Right lobe of liver (tissue), 6 donors: ENCODE results near the gene SPTBN4. TPM values are rescaled to one million over a fixed set of nuclear protein-coding genes. Genes with fewer than 3 reads are reported as not detected.

Experiments used
- ATAC-seq, 4 donors: fragments of 200-7000 bp; cut with Tn5 transposase; one replicate each; pipeline ENCODE4 v1.9.1; 2020; ENCODE audit warnings: mild to moderate bottlenecking in 4 of 4, moderate library complexity in 4 of 4
- DNase-seq, 3 donors: peaks; one replicate each; pipeline ENCODE4 v3.0.0-alpha.2; 2020
- H3K27ac ChIP-seq, 3 donors: fragments of 200-600 bp; one replicate each; pipeline ENCODE4 v1.8.0; 2022
- H3K27me3 ChIP-seq, 2 donors: fragments of 200-600 bp; one replicate each; pipeline ENCODE4 v1.8.0; 2022
- H3K36me3 ChIP-seq, 4 donors: fragments of 200-600 bp; sonication (generic) in 1 of 4; one replicate each; pipeline versions ENCODE4 v1.5.1 to v1.8.0; 2017 to 2022; ENCODE audit warnings: control low read depth in 1 of 4
- H3K4me1 ChIP-seq, 4 donors: fragments of 200-600 bp; sonication (generic) in 1 of 4; one replicate each; pipeline versions ENCODE4 v1.5.1 to v1.8.0; 2017 to 2022; ENCODE audit warnings: control low read depth in 1 of 4
- H3K4me3 ChIP-seq, 3 donors: fragments of 200-600 bp; one replicate each; pipeline ENCODE4 v1.8.0; 2022
- H3K9me3 ChIP-seq, 4 donors: fragments of 200-600 bp; sonication (generic) in 1 of 4; one replicate each; pipeline versions ENCODE4 v1.5.1 to v1.8.0; 2017 to 2022; ENCODE audit warnings: control low read depth in 1 of 4
- POLR2A ChIP-seq: fragments of 450-650 bp; IDR thresholded peaks from one replicate; pipeline ENCODE4 v1.6.1; 2017; ENCODE audit warnings: antibody characterized with exemption, mild to moderate bottlenecking
- WGBS: methylation state at CpG from one replicate; pipeline ENCODE4 v1.1.6; 2018; ENCODE audit warnings: low coverage, low lambda C conversion rate; ENCODE audit not compliant: insufficient coverage; ENCODE audit errors: missing lambda C conversion rate; 5-methylcytosine and 5-hydroxymethylcytosine counted together
- intact Hi-C, 2 donors: fragments of 100-400 bp; cut with DNase I; formaldehyde crosslinking; loops; one replicate each; pipeline versions ENCODE4 v1.11.2 to v1.14.1; 2022
- total RNA-seq, 6 experiments: library from RNA; depleted of rRNA in 2 of 6; stranded (reverse); fragments of >200 nt in 2 of 6; fragmentation: NEBNext Ultra II Directional in 3 of 6; extraction: Animal tissue kit (Norgen Biotek cat#: 25700) in 3 of 6; gene quantifications; one replicate each; pipeline versions ENCODE4 v1.1.0 to v1.2.4, GENCODE V29; 2016 to 2023
- TF ChIP-seq, protein P1 (sequence below), 4 donors: fragments of 200-600 bp in 3 of 4; fragments of 450-650 bp in 1 of 4; IDR thresholded peaks; one replicate each; pipeline versions ENCODE4 v1.5.1 to v1.8.0; 2016 to 2022; ENCODE audit warnings: antibody characterized with exemption in 4 of 4, mild to moderate bottlenecking in 2 of 4
- donor health status: DM: no; HTN: yes; CAD: no.
- donor health status: DM: no; HTN: no; CAD: no.
- donor health status: DM: no; HTN: no; CAD: no.
- donor health status: DM: no; HTN: yes; CAD: no.
- donor health status: DM: no; HTN: yes; CAD: no.

SPTBN4 gene
- total RNA-seq, 6 experiments from 2014 or later: 0.44 to 1.6 (median 0.65) TPM

GRCh38 chr19:40524133-40524549 is 57.3 kb downstream of the SPTBN4 start:
- Histone ChIP-seq H3K4me1 (no peaks in the 10 kb centered on the region), H3K4me3 (no peak overlapping the region), H3K27ac (no peak overlapping the region), H3K36me3 (no peaks in the 10 kb centered on the region), H3K27me3 (no peaks in the 10 kb centered on the region), H3K9me3 (no peaks in the 10 kb centered on the region)
- intact Hi-C loops: loop anchor here in 1 of 2 donors (10.0 kb wide), 1 partner anchor 49 kb away; no protein-coding TSS in a partner anchor
- ATAC-seq: no peak
- no peak for DNase-seq
- WGBS: 81% methylated on average over 3 of the region's 5 CpGs
- TF ChIP-seq POLR2A: no peak
- TF ChIP-seq, protein P1, sequence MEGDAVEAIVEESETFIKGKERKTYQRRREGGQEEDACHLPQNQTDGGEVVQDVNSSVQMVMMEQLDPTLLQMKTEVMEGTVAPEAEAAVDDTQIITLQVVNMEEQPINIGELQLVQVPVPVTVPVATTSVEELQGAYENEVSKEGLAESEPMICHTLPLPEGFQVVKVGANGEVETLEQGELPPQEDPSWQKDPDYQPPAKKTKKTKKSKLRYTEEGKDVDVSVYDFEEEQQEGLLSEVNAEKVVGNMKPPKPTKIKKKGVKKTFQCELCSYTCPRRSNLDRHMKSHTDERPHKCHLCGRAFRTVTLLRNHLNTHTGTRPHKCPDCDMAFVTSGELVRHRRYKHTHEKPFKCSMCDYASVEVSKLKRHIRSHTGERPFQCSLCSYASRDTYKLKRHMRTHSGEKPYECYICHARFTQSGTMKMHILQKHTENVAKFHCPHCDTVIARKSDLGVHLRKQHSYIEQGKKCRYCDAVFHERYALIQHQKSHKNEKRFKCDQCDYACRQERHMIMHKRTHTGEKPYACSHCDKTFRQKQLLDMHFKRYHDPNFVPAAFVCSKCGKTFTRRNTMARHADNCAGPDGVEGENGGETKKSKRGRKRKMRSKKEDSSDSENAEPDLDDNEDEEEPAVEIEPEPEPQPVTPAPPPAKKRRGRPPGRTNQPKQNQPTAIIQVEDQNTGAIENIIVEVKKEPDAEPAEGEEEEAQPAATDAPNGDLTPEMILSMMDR (IDR thresholded peaks at IDR 0.05): no peak

DNA sequence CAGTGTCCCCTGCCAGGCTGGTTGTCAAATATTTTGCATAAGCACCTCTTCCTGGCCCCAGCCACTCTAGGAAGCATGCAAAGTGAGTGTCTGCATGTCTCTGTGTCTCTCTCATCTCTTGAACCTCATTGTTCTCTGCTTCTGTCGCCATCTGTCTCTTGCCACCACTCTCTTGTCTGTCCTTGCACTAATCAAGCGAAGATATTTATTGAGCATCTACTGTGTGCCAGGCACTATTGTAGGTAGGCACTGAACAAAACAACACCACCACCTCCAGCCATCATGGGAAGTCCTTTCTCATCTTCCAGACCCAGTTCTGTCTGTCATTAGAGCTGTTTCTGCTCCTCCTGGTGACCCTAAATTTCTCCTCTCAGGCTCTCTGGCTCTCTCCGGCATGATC is 57.9 kb downstream of the SPTBN4 start:
- Histone ChIP-seq H3K36me3 (no peaks in the 10 kb centered on the region), H3K27me3 (no peaks in the 10 kb centered on the region), H3K4me3 (no peak overlapping the region), H3K4me1 (no peaks in the 10 kb centered on the region), H3K9me3 (no peaks in the 10 kb centered on the region), H3K27ac (no peak overlapping the region)
- ATAC-seq (no peak), DNase-seq (no peak)
- intact Hi-C loops: loop anchor here in 1 of 2 donors (10.0 kb wide), 1 partner anchor 50 kb away; no protein-coding TSS in a partner anchor
- no peak for TF ChIP-seq POLR2A
- WGBS: 100% methylated on average over 3 of the region's 3 CpGs

- no peaks in the 10 kb centered on the region for H3K27me3 ChIP-seq
- TF ChIP-seq, protein P1 (IDR thresholded peaks at IDR 0.05): no peak
- no peak for TF ChIP-seq POLR2A
- ATAC-seq (peak in 3 of 4 donors; percentile 7 to 32 (median 21)), DNase-seq (no peak)
- no peaks in the 10 kb centered on the region for H3K4me1 ChIP-seq
- intact Hi-C loops: loop anchor here in 1 of 2 donors (10.0 kb wide), 1 partner anchor 51 kb away; no protein-coding TSS in a partner anchor
- WGBS: 23% methylated on average over 11 of the region's 12 CpGs
- H3K4me3 ChIP-seq: no peak overlapping the region
- H3K27ac ChIP-seq: no peak overlapping the region
- H3K36me3 ChIP-seq: no peaks in the 10 kb centered on the region
- H3K9me3 ChIP-seq: no peaks in the 10 kb centered on the region
These were observed 58.6 kb downstream of the SPTBN4 start for GRCh38 chr19:40525234-40526051.

- no peaks in the 10 kb centered on the region for H3K4me1 ChIP-seq
- intact Hi-C loops: loop anchor here in 1 of 2 donors (10.0 kb wide), 1 partner anchor 53 kb away; no protein-coding TSS in a partner anchor
- DNase-seq (no peak), ATAC-seq (no peak)
- TF ChIP-seq, protein P1 (IDR thresholded peaks at IDR 0.05): no peak
- TF ChIP-seq POLR2A: no peak
- no peaks in the 10 kb centered on the region for H3K36me3 ChIP-seq
- no CpG with 5 or more reads among the region's 6 CpGs for WGBS
- H3K27me3 ChIP-seq: no peaks in the 10 kb centered on the region
- H3K4me3 ChIP-seq: no peak overlapping the region
- H3K9me3 ChIP-seq: no peaks in the 10 kb centered on the region
- H3K27ac ChIP-seq: no peak overlapping the region
These were observed 61.3 kb downstream of the SPTBN4 start for GRCh38 chr19:40528078-40528477.

DNA sequence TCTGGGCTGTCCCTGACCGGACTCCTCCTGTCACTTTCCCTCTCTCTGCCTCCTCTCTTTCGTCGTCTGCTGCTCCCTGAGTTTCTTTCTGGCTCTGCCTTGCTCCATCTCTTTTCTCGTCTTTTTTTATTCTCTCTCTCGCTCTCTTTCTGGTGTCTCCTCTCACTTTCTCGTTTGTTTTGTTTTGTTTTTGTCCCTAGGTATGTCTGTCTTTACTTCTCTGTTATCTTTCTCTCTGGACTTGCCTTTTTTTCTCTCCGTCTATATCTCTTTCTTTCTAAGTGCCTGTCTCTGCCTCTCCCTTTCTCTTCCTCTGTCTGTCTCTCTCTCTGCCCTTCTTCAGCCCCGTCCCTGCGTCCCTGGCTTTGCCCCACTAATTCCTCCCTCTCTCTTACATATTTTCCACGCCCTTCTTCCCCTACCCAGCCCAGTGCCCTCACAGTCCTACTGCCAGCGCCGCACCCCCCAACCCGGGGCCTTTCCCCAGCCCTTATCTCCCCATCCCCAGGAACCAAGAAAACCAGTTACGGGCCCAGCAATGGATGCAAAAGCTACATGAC is 61.8 kb downstream of the SPTBN4 start:
- 62% methylated on average over 13 of the region's 14 CpGs for WGBS
- Histone ChIP-seq H3K4me1 (no peaks in the 10 kb centered on the region), H3K27ac (no peak overlapping the region), H3K4me3 (no peak overlapping the region), H3K9me3 (no peaks in the 10 kb centered on the region), H3K27me3 (no peaks in the 10 kb centered on the region), H3K36me3 (no peaks in the 10 kb centered on the region)
- DNase-seq: no peak
- intact Hi-C loops: loop anchor here in 1 of 2 donors (10.0 kb wide), 1 partner anchor 54 kb away; no protein-coding TSS in a partner anchor
- no peak for ATAC-seq
- TF ChIP-seq POLR2A: no peak
- TF ChIP-seq, protein P1 (IDR thresholded peaks at IDR 0.05): no peak
